Activated CD4-positive, CD25-positive, alpha-beta regulatory T cell treated with anti-CD3 and anti-CD28 coated beads, Interleukin-2, amount 50 U/mL, for 16 hours (primary cell): ENCODE data around the gene CFD.
"Not testable (repeated sequence)": the region's sequence is repeated elsewhere in the genome, so short reads cannot be mapped to it uniquely, and the experiment has no call there.

Experiments
- DNase-seq: peaks from one replicate; pipeline ENCODE4 v3.0.0-alpha.2; 2020; ENCODE audit warnings: low read depth, low spot score

Gene CFD

GRCh38 chr19:825897-826644 lies 33.4 kb upstream of the CFD start:
- no peak for DNase-seq

- no peak for DNase-seq
Measured at GRCh38 chr19:827314-827709, 32.2 kb upstream of the CFD start.

DNA sequence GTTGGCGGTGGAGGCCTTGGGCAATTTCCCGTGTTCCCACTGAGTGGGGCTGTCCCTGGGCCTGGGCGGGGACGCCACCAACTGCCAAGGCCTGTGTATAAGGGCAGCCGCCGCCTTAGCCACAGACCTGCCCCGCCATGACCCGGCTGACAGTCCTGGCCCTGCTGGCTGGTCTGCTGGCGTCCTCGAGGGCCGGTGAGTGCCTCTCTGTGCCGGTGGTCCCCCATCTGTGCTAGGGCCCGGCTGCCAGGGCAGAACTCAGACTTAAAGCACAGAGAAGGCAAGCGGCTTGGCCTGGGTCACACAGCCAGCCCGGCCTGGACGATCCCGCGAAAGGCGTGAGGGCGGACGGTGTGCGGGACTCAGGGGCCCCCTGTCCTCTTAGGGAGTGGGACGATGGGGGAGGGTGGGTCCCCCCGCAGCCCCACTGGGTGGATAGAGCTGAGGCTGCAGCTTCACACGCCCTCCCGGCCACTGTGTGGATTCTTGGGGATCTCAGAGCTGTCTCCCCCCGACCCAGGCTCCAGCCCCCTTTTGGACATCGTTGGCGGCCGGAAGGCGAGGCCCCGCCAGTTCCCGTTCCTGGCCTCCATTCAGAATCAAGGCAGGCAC lies 31.6 kb upstream of the CFD start, which contains the start of gene AZU1:
AZU1 (plus strand) TSS at position 128 of the 612 bp plus-strand sequence; CDS start at position 138, 10 bp downstream.
- DNase-seq, result no peak

DNA sequence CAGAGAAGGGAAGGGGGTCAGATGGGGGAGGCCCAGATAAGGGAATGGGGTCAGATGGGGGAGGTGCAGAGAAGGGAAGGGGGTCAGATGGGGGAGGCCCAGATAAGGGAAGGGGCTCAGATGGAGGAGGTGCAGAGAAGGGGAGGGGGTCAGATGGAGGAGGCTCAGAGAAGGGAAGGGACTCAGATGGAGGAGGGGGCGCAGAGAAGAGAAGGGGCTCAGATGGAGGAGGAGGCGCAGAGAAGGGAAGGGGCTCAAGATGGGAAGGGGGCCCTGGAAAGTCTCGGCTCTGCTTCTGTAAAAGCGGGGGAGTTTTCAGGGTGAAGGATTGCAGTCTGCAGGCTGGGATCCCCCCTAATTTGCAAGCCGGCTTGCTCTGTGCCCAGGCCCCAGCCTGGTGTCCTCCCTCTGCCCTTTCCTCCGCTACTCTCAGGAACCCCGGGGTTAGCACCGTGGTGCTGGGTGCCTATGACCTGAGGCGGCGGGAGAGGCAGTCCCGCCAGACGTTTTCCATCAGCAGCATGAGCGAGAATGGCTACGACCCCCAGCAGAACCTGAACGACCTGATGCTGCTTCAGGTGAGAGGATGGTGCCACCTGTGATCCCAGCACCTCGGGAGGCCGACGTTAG lies 30.2 kb upstream of the CFD start:
- DNase-seq, result no peak

- no peak for DNase-seq
Measured at GRCh38 chr19:831407-832369, 27.8 kb upstream of the CFD start.

GRCh38 chr19:834216-834615 lies 25.2 kb upstream of the CFD start:
- no peak for DNase-seq

- DNase-seq, result no peak
Measured at GRCh38 chr19:835210-835810, 24.2 kb upstream of the CFD start.

DNA sequence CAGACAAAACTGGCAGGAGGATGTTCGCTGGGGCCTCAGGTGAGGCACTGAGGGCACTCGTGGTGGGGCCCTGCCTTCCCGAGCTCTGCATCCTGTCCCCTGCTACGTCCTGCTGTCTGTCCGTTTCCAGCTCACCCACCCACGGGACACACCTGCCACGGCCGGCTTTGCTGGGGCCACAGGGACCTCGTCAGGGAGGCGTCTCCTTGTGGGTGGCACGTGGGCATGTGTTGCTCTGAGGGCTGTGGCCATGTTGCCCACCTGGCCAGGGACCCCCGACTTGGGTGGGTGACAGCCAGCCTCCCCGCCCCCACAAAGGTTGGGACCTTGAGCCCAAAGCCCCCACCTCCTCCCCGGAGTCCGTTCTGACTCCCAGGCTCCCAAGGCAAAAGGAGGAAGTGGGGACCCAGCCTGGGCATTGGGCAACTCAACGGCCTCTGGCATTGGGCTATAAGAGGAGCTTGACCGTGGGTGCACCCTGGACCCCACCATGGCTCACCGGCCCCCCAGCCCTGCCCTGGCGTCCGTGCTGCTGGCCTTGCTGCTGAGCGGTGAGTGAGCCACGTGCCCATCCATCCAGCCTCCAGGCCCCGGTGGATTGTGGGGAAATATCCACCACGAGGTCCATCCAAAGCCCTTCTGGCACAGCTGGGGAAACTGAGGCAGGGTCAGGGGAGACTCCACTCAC lies 18.8 kb upstream of the CFD start, which contains the start of gene PRTN3:
PRTN3 (plus strand) TSS at position 481 of the 688 bp plus-strand sequence; CDS start at position 491, 10 bp downstream.
- DNase-seq, result no peak

- DNase-seq, result not testable (repeated sequence)
Measured at GRCh38 chr19:842802-843179, 16.7 kb upstream of the CFD start.

DNA sequence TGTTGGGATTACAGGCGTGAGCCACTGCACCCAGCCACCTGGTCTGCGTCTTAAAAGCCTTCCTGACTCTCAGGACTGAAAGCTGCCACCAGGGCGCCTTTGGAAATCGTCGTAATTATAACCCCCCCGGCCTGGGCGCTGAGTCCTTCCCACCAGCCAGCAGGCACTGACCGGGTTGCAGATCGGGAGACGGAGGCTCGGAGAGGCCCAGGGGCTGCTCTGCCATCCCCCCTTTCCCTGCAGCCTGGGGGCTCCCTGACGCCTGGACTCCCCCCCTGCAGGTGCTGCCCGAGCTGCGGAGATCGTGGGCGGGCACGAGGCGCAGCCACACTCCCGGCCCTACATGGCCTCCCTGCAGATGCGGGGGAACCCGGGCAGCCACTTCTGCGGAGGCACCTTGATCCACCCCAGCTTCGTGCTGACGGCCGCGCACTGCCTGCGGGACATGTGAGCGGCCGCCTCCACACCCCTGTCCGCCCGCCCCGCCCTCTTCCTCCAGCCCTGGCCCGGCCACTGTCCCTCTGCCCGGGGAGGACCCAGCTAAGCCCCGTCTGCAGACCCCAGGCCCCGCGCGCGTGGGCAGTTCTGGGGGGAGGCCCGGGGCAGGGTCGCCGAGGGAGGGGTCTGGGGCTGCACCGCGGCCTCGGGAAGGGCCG lies 16.2 kb upstream of the CFD start:
- no peak for DNase-seq

DNA sequence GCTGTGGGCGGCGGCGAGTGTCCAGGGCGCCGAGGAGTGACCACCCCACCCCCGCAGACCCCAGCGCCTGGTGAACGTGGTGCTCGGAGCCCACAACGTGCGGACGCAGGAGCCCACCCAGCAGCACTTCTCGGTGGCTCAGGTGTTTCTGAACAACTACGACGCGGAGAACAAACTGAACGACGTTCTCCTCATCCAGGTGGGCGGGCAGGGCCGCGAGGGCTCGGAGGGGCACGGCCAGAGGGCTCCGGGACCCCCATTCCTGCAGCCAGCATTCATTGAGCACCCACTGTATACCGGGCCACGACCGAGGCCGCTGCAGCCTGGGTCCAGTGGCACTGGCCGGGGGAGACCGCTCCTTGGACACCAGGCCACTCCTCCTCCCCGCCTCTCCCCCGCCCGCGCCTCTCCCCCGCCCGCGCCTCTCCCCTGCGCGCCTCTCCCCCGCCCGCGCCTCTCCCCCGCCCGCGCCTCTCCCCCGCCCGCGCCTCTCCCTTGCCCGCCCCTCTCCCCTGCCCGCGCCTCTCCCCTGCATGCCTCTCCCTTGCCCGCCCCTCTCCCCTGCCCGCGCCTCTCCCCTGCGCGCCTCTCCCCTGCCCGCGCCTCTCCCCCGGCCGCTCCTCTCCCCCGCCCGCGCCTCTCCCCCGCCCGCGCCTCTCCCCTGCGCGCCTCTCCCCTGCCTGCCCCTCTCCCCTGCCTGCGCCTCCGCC lies 15.5 kb upstream of the CFD start:
- no peak for DNase-seq

DNA sequence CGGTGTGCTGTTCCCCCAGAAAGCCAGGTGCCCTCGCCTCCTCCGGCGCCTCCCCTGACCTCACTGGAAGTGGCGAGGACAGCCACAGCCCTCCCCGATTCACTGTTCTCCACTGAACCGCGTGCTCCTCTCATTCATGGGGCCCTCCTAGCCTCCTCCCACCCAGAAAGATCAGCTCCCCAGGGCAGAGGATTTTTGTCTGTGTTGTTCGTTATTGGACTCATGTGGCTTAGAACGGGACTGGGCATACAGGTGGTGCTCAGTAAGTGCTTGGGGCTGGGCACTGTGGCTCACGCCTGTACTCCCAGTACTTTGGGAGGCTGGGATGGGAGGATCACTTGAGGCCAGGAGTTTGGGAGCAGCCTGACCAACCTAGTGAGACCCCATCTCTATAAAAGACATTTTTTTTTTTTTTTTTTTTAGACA lies 14.9 kb upstream of the CFD start:
- no peak for DNase-seq

DNA sequence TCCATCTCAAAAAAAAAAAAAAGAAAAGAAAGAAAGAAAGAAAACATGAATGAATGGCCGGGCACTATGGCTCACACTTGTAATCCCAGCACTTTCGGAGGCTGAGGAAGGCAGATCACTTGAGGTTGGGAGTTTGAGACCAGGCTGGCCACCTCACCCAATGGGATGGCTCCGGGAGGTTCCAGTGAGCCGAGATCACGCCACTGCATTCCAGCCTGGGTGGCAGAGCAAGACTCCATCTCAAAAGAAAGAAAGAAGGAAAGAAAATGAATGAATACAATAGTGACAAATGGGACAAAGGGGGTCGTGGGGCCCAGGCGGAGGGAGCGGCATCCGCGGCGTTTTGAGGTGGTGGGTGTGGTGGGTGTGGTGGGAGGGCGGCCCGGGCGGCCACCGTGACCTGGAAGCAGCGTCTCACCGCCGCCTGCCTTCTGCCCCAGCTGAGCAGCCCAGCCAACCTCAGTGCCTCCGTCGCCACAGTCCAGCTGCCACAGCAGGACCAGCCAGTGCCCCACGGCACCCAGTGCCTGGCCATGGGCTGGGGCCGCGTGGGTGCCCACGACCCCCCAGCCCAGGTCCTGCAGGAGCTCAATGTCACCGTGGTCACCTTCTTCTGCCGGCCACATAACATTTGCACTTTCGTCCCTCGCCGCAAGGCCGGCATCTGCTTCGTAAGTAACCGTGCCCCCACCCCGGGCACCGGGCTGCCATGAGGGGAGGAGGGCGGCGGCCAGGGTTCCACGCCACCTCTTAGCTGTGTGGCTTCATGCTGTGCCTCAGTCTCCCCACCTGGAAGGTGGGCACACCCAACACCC lies 13.6 kb upstream of the CFD start:
- DNase-seq, result no peak

DNA sequence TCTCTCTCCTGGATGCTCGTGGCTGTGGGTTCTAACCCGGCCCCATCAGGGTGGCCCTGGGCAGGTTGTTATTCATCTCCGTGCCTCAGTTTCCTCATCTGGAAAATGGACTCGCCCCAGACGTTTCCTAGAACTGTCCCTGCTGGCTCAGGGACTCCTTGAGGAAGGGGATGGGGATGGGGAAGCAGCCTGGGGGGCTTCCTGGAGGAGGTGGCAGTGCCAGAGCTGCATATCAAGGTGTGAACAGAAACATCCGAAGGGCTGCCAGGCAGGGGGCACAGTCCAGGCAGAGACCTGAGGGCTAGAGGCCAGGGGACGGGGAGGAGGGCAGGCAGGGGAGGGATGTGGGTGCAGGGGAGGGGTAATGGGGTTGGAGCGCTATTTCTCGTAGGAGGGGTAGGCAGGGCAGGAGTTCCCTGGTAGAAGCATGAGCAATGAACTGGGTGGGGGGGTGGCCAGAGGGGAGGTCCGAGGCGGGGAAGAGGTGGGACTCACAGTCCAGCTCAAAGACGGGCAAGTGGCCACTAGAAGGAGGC lies 11.0 kb upstream of the CFD start:
- no peak for DNase-seq

- DNase-seq, result not testable (repeated sequence)
Measured at GRCh38 chr19:849195-849594, 10.3 kb upstream of the CFD start.

GRCh38 chr19:850221-850978 lies 9.1 kb upstream of the CFD start:
- no peak for DNase-seq

GRCh38 chr19:850979-851335 lies 8.5 kb upstream of the CFD start:
- DNase-seq, result no peak
